ENCODE measurements around the gene MUC13. TPM values are rescaled to one million over a fixed set of nuclear protein-coding genes. Genes with fewer than 3 reads are reported as not detected.

MUC13 gene
- total RNA-seq, 1 experiment from 2014 or later, result not detected

DNA sequence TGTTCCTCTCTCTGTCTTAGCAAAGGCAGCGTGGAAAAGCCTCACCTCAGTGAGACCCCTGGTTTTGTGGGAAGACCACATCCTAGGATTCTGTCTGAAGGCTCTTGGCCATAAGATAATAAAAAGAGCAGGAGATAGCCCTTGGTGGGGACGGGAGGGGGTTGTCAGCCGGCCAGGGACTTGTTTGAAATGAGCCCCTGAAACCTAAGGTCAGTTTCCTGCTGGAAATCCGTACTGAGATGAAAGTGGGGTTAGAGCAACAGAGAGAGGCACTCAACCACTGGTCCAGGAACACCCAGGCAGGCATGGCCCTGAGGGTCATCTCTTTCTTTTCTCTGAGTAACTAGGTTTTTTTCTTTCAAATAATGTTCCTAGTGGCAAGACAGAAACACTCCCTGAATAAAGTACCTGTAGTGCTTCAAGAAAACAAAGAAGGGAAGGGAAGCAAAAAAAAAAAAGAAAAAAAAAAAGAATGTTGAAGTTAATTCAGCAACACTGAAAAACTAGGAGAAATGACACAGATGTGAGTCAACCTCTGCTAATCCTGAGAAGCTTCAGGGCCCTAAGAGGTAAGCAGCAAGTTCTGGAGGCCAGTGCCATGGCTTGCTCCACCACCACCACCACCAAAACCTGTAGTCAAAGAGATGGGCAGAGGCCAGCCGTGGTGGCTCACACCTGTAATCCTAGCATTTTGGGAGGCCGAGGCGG is 50.6 kb downstream of the MUC13 start:
- Histone ChIP-seq H3K27me3 (ENCODE audit: insufficient read depth, low read length) (no peaks in the 10 kb centered on the region), H3K79me2 (ENCODE audit: insufficient read depth, low read length) (peaks cover 36% of the 10 kb centered on the region; the same call in 1 of the 2 replicates), H3K4me2 (ENCODE audit: insufficient read depth, insufficient read length, low read length) (peak overlapping the region; percentile 5), H2AFZ (ENCODE audit: low read length) (no peak overlapping the region), H3K4ac (ENCODE audit: low read depth, low read length) (no peak overlapping the region), H3K18ac (ENCODE audit: insufficient read length, low read depth, low read length) (no peak overlapping the region), H3K23me2 (ENCODE audit: insufficient read length, low read depth, low read length, poor library complexity, severe bottlenecking) (peaks cover 14% of the 10 kb centered on the region), H3K79me1 (ENCODE audit: insufficient read depth, low read depth, low read length, poor library complexity, severe bottlenecking) (peaks cover 8% of the 10 kb centered on the region), H2BK5ac (ENCODE audit: insufficient read length, low read length) (no peak overlapping the region), H2BK120ac (ENCODE audit: low read depth, low read length, poor library complexity, severe bottlenecking) (no peak overlapping the region), H3K14ac (ENCODE audit: insufficient read depth, low read length) (no peak overlapping the region), H3K27ac (ENCODE audit: insufficient read length, low read depth, low read length) (no peak overlapping the region), H4K8ac (replicated peaks; ENCODE audit: insufficient read length, low read depth, low read length) (no peak overlapping the region), H3K23ac (ENCODE audit: insufficient read length, low read depth, low read length) (no peak overlapping the region), H4K5ac (ENCODE audit: insufficient read length, low read depth, low read length) (no peak overlapping the region), H2BK15ac (ENCODE audit: low read depth, low read length) (no peak overlapping the region), H3K9me3 (ENCODE audit: control insufficient read depth, low read depth, low read length) (no peaks in the 10 kb centered on the region), H4K91ac (ENCODE audit: insufficient read length, low read depth, low read length) (no peak overlapping the region), H3K9ac (ENCODE audit: extremely low read depth, insufficient read length, low read length) (no peak overlapping the region), H2BK12ac (ENCODE audit: insufficient read length, low read depth, low read length) (no peak overlapping the region), H3T11ph (ENCODE audit: low read length) (no peak overlapping the region), H4K20me1 (ENCODE audit: control insufficient read depth, insufficient read depth, insufficient read length) (no peaks in the 10 kb centered on the region), H2BK20ac (ENCODE audit: low read depth, low read length, poor library complexity, severe bottlenecking) (no peak overlapping the region), H3K56ac (ENCODE audit: insufficient read length, low read depth, low read length) (no peak overlapping the region), H3K4me1 (ENCODE audit: insufficient read depth, low read length) (peaks cover 24% of the 10 kb centered on the region), H2AK5ac (ENCODE audit: insufficient read length, low read length) (no peak overlapping the region)
- Mint-ChIP-seq H3K36me3 (ENCODE audit: insufficient read depth in 1 of 3, low read depth in 3 of 3) (peaks cover 8 to 18% (median 10%) of the 10 kb centered on the region in 3 experiments; a peak in 6 of 7 replicates), H3K27ac (peak overlapping the region; percentile 86 to 97 (median 91)), H3K4me1 (peaks cover 63 to 66% of the 10 kb centered on the region in 2 experiments), H3K27me3 (ENCODE audit: low read depth) (no peaks in the 10 kb centered on the region; the same call in 1 of the 2 replicates), H3K4me3 (peak overlapping the region; percentile 10 to 90; a peak in 4 of 5 replicates), H3K9me3 (no peaks in the 10 kb centered on the region; a peak in 1 of 5 replicates)
- no peak for DNase-seq
- WGBS (ENCODE audit: extremely low coverage, insufficient read length, low lambda C conversion rate), result no CpG with 5 or more reads among the region's 7 CpGs
- TF ChIP-seq, protein P1, sequence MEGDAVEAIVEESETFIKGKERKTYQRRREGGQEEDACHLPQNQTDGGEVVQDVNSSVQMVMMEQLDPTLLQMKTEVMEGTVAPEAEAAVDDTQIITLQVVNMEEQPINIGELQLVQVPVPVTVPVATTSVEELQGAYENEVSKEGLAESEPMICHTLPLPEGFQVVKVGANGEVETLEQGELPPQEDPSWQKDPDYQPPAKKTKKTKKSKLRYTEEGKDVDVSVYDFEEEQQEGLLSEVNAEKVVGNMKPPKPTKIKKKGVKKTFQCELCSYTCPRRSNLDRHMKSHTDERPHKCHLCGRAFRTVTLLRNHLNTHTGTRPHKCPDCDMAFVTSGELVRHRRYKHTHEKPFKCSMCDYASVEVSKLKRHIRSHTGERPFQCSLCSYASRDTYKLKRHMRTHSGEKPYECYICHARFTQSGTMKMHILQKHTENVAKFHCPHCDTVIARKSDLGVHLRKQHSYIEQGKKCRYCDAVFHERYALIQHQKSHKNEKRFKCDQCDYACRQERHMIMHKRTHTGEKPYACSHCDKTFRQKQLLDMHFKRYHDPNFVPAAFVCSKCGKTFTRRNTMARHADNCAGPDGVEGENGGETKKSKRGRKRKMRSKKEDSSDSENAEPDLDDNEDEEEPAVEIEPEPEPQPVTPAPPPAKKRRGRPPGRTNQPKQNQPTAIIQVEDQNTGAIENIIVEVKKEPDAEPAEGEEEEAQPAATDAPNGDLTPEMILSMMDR (conservative IDR thresholded peaks at IDR 0.05), result no peak
